Measurements from ENCODE around the gene ELAVL3.
"Not testable (repeated sequence)": the region's sequence is repeated elsewhere in the genome, so short reads cannot be mapped to it uniquely, and the experiment has no call there.

The ELAVL3 gene

GRCh38 chr19:11434703-11435056 is 46.2 kb downstream of the ELAVL3 start:
- Histone ChIP-seq H3K9me3 (ENCODE audit: control insufficient read depth in 2 of 2, low read length in 2 of 2) (no peaks in the 10 kb centered on the region), H3K4me1 (ENCODE audit: control insufficient read depth, insufficient read depth, low read length) (peaks cover 19% of the 10 kb centered on the region), H3K9ac (ENCODE audit: low read length in 2 of 2) (peak overlapping the region; percentile 39 to 47), H3K36me3 (ENCODE audit: control insufficient read depth in 2 of 2, insufficient read depth in 2 of 2, low read length in 2 of 2) (peaks cover 7 to 10% of the 10 kb centered on the region in 2 donors), H3K27ac (ENCODE audit: low read length) (peak overlapping the region; percentile 74), H3K27me3 (ENCODE audit: control insufficient read depth in 1 of 2, insufficient read depth in 2 of 2, low read length in 2 of 2) (no peaks in the 10 kb centered on the region), H3K4me3 (ENCODE audit: low read length in 2 of 2) (peak overlapping the region; percentile 86 to 97)

- Histone ChIP-seq H3K4me1 (ENCODE audit: control insufficient read depth, insufficient read depth, low read length) (peaks cover 19% of the 10 kb centered on the region), H3K36me3 (ENCODE audit: control insufficient read depth in 2 of 2, insufficient read depth in 2 of 2, low read length in 2 of 2) (peaks cover 7 to 10% of the 10 kb centered on the region in 2 donors)
- not testable (repeated sequence) for H3K27me3 ChIP-seq (ENCODE audit: control insufficient read depth in 1 of 2, insufficient read depth in 2 of 2, low read length in 2 of 2); H3K4me3 ChIP-seq (ENCODE audit: low read length in 2 of 2); H3K27ac ChIP-seq (ENCODE audit: low read length); H3K9me3 ChIP-seq (ENCODE audit: control insufficient read depth in 2 of 2, low read length in 2 of 2); H3K9ac ChIP-seq (ENCODE audit: low read length in 2 of 2)
Observed at GRCh38 chr19:11433526-11433925, 47.3 kb downstream of the ELAVL3 start.

- H3K9me3 ChIP-seq (ENCODE audit: control insufficient read depth in 2 of 2, low read length in 2 of 2): no peaks in the 10 kb centered on the region
- no peak overlapping the region for H3K4me3 ChIP-seq (ENCODE audit: low read length in 2 of 2)
- H3K36me3 ChIP-seq (ENCODE audit: control insufficient read depth in 2 of 2, insufficient read depth in 2 of 2, low read length in 2 of 2): no peaks in the 10 kb centered on the region
- H3K9ac ChIP-seq (ENCODE audit: low read length in 2 of 2): no peak overlapping the region
- peaks cover 3% of the 10 kb centered on the region for H3K4me1 ChIP-seq (ENCODE audit: control insufficient read depth, insufficient read depth, low read length)
- H3K27me3 ChIP-seq (ENCODE audit: control insufficient read depth in 1 of 2, insufficient read depth in 2 of 2, low read length in 2 of 2): peaks cover 15 to 26% of the 10 kb centered on the region in 2 donors
- H3K27ac ChIP-seq (ENCODE audit: low read length): no peak overlapping the region
Observed at GRCh38 chr19:11426656-11427055, 54.2 kb downstream of the ELAVL3 start.

GRCh38 chr19:11425719-11426457 is 55.0 kb downstream of the ELAVL3 start:
- H3K36me3 ChIP-seq (ENCODE audit: control insufficient read depth in 2 of 2, insufficient read depth in 2 of 2, low read length in 2 of 2): no peaks in the 10 kb centered on the region
- no peak overlapping the region for H3K9ac ChIP-seq (ENCODE audit: low read length in 2 of 2)
- no peak overlapping the region for H3K27ac ChIP-seq (ENCODE audit: low read length)
- H3K27me3 ChIP-seq (ENCODE audit: control insufficient read depth in 1 of 2, insufficient read depth in 2 of 2, low read length in 2 of 2): peaks cover 23 to 34% of the 10 kb centered on the region in 2 donors
- H3K9me3 ChIP-seq (ENCODE audit: control insufficient read depth in 2 of 2, low read length in 2 of 2): no peaks in the 10 kb centered on the region
- no peak overlapping the region for H3K4me3 ChIP-seq (ENCODE audit: low read length in 2 of 2)
- H3K4me1 ChIP-seq (ENCODE audit: control insufficient read depth, insufficient read depth, low read length): peaks cover 8% of the 10 kb centered on the region

GRCh38 chr19:11423791-11424181 is 57.1 kb downstream of the ELAVL3 start:
- Histone ChIP-seq H3K4me3 (ENCODE audit: low read length in 2 of 2) (no peak overlapping the region), H3K9ac (ENCODE audit: low read length in 2 of 2) (no peak overlapping the region)

GRCh38 chr19:11423164-11423790 is 57.6 kb downstream of the ELAVL3 start:
- Histone ChIP-seq H3K27me3 (ENCODE audit: control insufficient read depth in 1 of 2, insufficient read depth in 2 of 2, low read length in 2 of 2) (peaks cover 44 to 56% of the 10 kb centered on the region in 2 donors), H3K27ac (ENCODE audit: low read length) (no peak overlapping the region)

More at GRCh38 chr19:11423791-11424181, 57.1 kb downstream of the ELAVL3 start:
- no peaks in the 10 kb centered on the region for H3K9me3 ChIP-seq (ENCODE audit: control insufficient read depth in 2 of 2, low read length in 2 of 2)
- H3K36me3 ChIP-seq (ENCODE audit: control insufficient read depth in 2 of 2, insufficient read depth in 2 of 2, low read length in 2 of 2): no peaks in the 10 kb centered on the region
- H3K27ac ChIP-seq (ENCODE audit: low read length): no peak overlapping the region
- H3K27me3 ChIP-seq (ENCODE audit: control insufficient read depth in 1 of 2, insufficient read depth in 2 of 2, low read length in 2 of 2): peaks cover 40 to 51% of the 10 kb centered on the region in 2 donors
- peaks cover 16% of the 10 kb centered on the region for H3K4me1 ChIP-seq (ENCODE audit: control insufficient read depth, insufficient read depth, low read length)

GRCh38 chr19:11422163-11423065 is 58.4 kb downstream of the ELAVL3 start:
- no peaks in the 10 kb centered on the region for H3K9me3 ChIP-seq (ENCODE audit: control insufficient read depth in 2 of 2, low read length in 2 of 2)
- H3K36me3 ChIP-seq (ENCODE audit: control insufficient read depth in 2 of 2, insufficient read depth in 2 of 2, low read length in 2 of 2): no peaks in the 10 kb centered on the region
- H3K4me3 ChIP-seq (ENCODE audit: low read length in 2 of 2): peak overlapping the region; percentile 31 to 35
- H3K27me3 ChIP-seq (ENCODE audit: control insufficient read depth in 1 of 2, insufficient read depth in 2 of 2, low read length in 2 of 2): peaks cover 48 to 58% of the 10 kb centered on the region in 2 donors
- no peak overlapping the region for H3K27ac ChIP-seq (ENCODE audit: low read length)
- H3K9ac ChIP-seq (ENCODE audit: low read length in 2 of 2): no peak overlapping the region
- H3K4me1 ChIP-seq (ENCODE audit: control insufficient read depth, insufficient read depth, low read length): peaks cover 19% of the 10 kb centered on the region

More at GRCh38 chr19:11423164-11423790, 57.6 kb downstream of the ELAVL3 start:
- Histone ChIP-seq H3K4me1 (ENCODE audit: control insufficient read depth, insufficient read depth, low read length) (peaks cover 19% of the 10 kb centered on the region), H3K4me3 (ENCODE audit: low read length in 2 of 2) (no peak overlapping the region), H3K9me3 (ENCODE audit: control insufficient read depth in 2 of 2, low read length in 2 of 2) (no peaks in the 10 kb centered on the region), H3K9ac (ENCODE audit: low read length in 2 of 2) (no peak overlapping the region), H3K36me3 (ENCODE audit: control insufficient read depth in 2 of 2, insufficient read depth in 2 of 2, low read length in 2 of 2) (no peaks in the 10 kb centered on the region)

- peaks cover 19% of the 10 kb centered on the region for H3K4me1 ChIP-seq (ENCODE audit: control insufficient read depth, insufficient read depth, low read length)
- H3K27me3 ChIP-seq (ENCODE audit: control insufficient read depth in 1 of 2, insufficient read depth in 2 of 2, low read length in 2 of 2): peaks cover 51 to 58% of the 10 kb centered on the region in 2 donors
- peak overlapping the region; percentile 31 to 35 for H3K4me3 ChIP-seq (ENCODE audit: low read length in 2 of 2)
- no peaks in the 10 kb centered on the region for H3K36me3 ChIP-seq (ENCODE audit: control insufficient read depth in 2 of 2, insufficient read depth in 2 of 2, low read length in 2 of 2)
- H3K9me3 ChIP-seq (ENCODE audit: control insufficient read depth in 2 of 2, low read length in 2 of 2): no peaks in the 10 kb centered on the region
- H3K27ac ChIP-seq (ENCODE audit: low read length): no peak overlapping the region
- no peak overlapping the region for H3K9ac ChIP-seq (ENCODE audit: low read length in 2 of 2)
Observed at GRCh38 chr19:11421371-11422098, 59.3 kb downstream of the ELAVL3 start.

GRCh38 chr19:11420429-11421370 is 60.1 kb downstream of the ELAVL3 start:
- peak overlapping the region in 1 of 2 donors; percentile 44 for H3K4me3 ChIP-seq (ENCODE audit: low read length in 2 of 2)
- H3K27me3 ChIP-seq (ENCODE audit: control insufficient read depth in 1 of 2, insufficient read depth in 2 of 2, low read length in 2 of 2): peaks cover 52 to 58% of the 10 kb centered on the region in 2 donors
- no peaks in the 10 kb centered on the region for H3K9me3 ChIP-seq (ENCODE audit: control insufficient read depth in 2 of 2, low read length in 2 of 2)
- peaks cover 19% of the 10 kb centered on the region for H3K4me1 ChIP-seq (ENCODE audit: control insufficient read depth, insufficient read depth, low read length)
- no peak overlapping the region for H3K27ac ChIP-seq (ENCODE audit: low read length)
- H3K36me3 ChIP-seq (ENCODE audit: control insufficient read depth in 2 of 2, insufficient read depth in 2 of 2, low read length in 2 of 2): no peaks in the 10 kb centered on the region
- H3K9ac ChIP-seq (ENCODE audit: low read length in 2 of 2): no peak overlapping the region

Measured in stomach smooth muscle (tissue), 2 donors.